Thoracic aorta (tissue), 2 donors: ENCODE measurements around the gene CDKN2AIPNL. TPM values are rescaled to one million over a fixed set of nuclear protein-coding genes. Genes with fewer than 3 reads are reported as not detected.
"Not testable (repeated sequence)": the region's sequence is repeated elsewhere in the genome, so short reads cannot be mapped to it uniquely, and the experiment has no call there.

ENCODE experiments used
- ATAC-seq: fragments of 150-250 bp; one replicate; pipeline ENCODE4 v1.8.0; 2017; ENCODE audit warnings: low read depth; ENCODE audit not compliant: insufficient number of reproducible peaks, low FRiP score
- DNase-seq: peaks from one replicate; pipeline ENCODE4 v3.0.0-alpha.2; 2020; ENCODE audit warnings: low spot score
- H3K27ac ChIP-seq, 2 donors: fragments of 200-600 bp; sonication (generic); 1 replicate in 1 of 2; 2 replicates in 1 of 2; pipeline ENCODE4 v1.5.1; 2016; ENCODE audit warnings: mild to moderate bottlenecking in 2 of 2, moderate library complexity in 2 of 2
- H3K27me3 ChIP-seq: fragments of 200-600 bp; sonication (generic); replicated peaks from 2 replicates; pipeline ENCODE4 v1.6.0; 2016; ENCODE audit warnings: mild to moderate bottlenecking; ENCODE audit not compliant: insufficient read depth
- H3K36me3 ChIP-seq: fragments of 200-600 bp; sonication (generic); one replicate; pipeline ENCODE4 v1.5.1; 2016
- H3K4me1 ChIP-seq, 2 donors: fragments of 200-600 bp; sonication (generic); 1 replicate in 1 of 2; 2 replicates in 1 of 2; pipeline versions ENCODE4 v1.5.1 to v1.6.0; 2016; ENCODE audit warnings: low read depth in 2 of 2, mild to moderate bottlenecking in 1 of 2; ENCODE audit not compliant: control insufficient read depth in 1 of 2
- H3K4me3 ChIP-seq: fragments of 200-600 bp; sonication (generic); 2 replicates; pipeline ENCODE4 v1.5.1; 2016; ENCODE audit warnings: mild to moderate bottlenecking
- H3K9me3 ChIP-seq: fragments of 200-600 bp; sonication (generic); 2 replicates; pipeline ENCODE4 v1.5.1; 2016
- total RNA-seq, 2 donors: library from RNA; depleted of rRNA; stranded (reverse); fragments of >200 nt; gene quantifications; one replicate each; pipeline versions ENCODE4 v1.1.0 to v1.2.3, GENCODE V29; 2016
- TF ChIP-seq, protein P1 (sequence below): fragments of 200-600 bp; sonication (generic); IDR thresholded peaks from one replicate; pipeline ENCODE4 v1.5.1; 2019; ENCODE audit warnings: antibody characterized with exemption

CDKN2AIPNL gene
- total RNA-seq, 2 donors from 2014 or later: 5.1 to 15.8 TPM

DNA sequence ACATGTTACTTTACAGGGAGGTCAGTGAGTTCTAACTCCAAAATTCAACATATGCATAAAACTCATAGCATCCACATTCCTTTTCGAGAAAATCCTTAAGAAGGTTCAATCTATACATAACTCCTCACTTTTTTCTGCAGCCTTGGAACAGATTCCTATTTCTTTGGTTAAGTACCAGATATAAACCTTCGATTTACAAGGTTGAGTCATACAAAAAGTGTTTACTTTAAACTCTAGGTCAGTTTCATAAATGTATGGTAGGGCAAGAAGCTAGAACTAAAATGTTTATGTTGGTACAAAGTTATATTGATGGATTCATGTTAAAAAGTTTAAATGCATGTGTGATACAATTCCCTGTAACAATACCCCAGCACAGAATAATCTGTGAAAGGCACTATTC is 19.4 kb downstream of the CDKN2AIPNL start:
- Histone ChIP-seq H3K4me3 (no peak overlapping the region), H3K9me3 (no peaks in the 10 kb centered on the region), H3K4me1 (no peaks in the 10 kb centered on the region), H3K27me3 (no peaks in the 10 kb centered on the region), H3K36me3 (peaks cover 51% of the 10 kb centered on the region), H3K27ac (no peak overlapping the region)
- DNase-seq: no peak
- TF ChIP-seq, protein P1, sequence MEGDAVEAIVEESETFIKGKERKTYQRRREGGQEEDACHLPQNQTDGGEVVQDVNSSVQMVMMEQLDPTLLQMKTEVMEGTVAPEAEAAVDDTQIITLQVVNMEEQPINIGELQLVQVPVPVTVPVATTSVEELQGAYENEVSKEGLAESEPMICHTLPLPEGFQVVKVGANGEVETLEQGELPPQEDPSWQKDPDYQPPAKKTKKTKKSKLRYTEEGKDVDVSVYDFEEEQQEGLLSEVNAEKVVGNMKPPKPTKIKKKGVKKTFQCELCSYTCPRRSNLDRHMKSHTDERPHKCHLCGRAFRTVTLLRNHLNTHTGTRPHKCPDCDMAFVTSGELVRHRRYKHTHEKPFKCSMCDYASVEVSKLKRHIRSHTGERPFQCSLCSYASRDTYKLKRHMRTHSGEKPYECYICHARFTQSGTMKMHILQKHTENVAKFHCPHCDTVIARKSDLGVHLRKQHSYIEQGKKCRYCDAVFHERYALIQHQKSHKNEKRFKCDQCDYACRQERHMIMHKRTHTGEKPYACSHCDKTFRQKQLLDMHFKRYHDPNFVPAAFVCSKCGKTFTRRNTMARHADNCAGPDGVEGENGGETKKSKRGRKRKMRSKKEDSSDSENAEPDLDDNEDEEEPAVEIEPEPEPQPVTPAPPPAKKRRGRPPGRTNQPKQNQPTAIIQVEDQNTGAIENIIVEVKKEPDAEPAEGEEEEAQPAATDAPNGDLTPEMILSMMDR: no peak
- ATAC-seq: no peak

DNA sequence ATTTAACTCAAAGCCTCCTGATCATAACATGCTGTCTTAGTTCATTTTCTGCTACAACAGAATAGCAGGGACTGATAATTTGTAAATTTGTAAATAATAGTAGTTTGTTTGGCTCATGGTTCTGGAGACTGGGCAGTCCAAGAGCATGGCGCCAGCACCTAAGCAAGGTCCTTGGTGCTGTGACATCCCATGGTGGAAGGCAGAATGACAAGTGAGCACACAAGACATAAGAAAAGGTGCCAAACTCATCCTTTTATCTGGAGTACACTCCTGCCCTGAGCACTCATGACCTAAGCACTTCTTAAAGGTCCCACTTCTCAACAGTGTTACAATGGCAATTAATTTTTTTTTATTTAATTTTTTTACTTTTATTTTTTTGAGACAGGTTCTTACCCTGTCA is 24.2 kb downstream of the CDKN2AIPNL start:
- Histone ChIP-seq H3K36me3 (peaks cover 48% of the 10 kb centered on the region), H3K4me3 (no peak overlapping the region), H3K4me1 (no peaks in the 10 kb centered on the region), H3K27me3 (no peaks in the 10 kb centered on the region), H3K27ac (no peak overlapping the region), H3K9me3 (no peaks in the 10 kb centered on the region)
- DNase-seq (no peak), ATAC-seq (no peak)
- TF ChIP-seq, protein P1: no peak

DNA sequence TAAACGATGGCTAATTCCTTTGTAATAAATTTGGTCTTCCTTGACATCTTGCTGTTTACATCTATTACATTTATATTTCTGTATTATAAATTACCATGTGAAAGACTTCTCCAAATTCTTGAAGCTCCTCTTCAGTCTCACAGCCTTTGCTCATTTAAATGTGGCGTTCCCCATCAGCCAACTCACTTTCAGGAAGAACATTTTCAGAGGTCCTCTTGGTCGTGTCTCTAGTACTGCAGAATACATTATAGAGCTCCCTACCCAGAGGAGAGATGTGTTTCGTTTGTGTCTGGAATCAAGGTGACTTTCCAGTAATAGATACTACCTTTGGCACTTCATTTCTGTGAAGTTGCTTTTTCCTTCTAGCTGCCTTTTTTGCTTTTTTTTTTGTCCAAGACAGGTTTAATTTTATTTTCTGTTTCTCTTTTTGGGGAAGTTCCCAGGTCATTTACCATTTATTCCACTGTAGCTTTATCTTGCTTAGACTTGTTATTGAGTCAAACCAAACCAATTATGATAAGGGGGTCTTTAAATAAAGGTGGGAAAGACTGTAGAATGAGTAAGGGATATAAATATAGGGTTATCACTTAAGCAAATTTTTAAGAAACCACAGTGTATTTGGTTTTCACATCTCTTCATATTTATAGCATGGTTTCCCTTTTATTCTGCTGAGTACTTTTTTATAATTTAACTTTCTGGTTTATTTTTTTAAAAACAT is 27.5 kb downstream of the CDKN2AIPNL start:
- TF ChIP-seq, protein P1: no peak
- ATAC-seq (no peak), DNase-seq (no peak)
- Histone ChIP-seq H3K9me3 (no peaks in the 10 kb centered on the region), H3K36me3 (peaks cover 46% of the 10 kb centered on the region), H3K27me3 (no peaks in the 10 kb centered on the region), H3K27ac (no peak overlapping the region), H3K4me1 (no peaks in the 10 kb centered on the region), H3K4me3 (no peak overlapping the region)

DNA sequence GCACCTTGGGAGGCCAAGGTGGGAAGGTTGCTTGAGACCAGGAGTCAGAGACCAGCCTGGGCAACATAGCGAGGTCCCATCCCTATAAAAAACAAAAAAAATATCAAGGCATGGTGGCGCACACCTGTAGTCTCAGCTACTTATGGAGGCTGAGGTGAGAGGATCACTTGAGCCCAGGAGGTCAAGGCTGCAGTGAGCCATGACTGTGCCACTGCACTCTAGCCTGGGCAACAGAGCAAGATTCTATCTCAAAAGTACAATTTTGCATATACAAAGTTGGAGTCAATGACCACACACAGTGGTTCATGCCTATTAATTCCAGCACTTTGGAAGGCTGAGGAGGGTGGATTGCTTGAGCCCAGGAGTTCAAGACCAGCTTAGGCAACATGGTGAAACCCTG is 29.5 kb downstream of the CDKN2AIPNL start:
- not testable (repeated sequence) for H3K9me3 ChIP-seq, H3K4me1 ChIP-seq, ATAC-seq, H3K27ac ChIP-seq, H3K4me3 ChIP-seq, DNase-seq, H3K27me3 ChIP-seq
- H3K36me3 ChIP-seq: peaks cover 37% of the 10 kb centered on the region

DNA sequence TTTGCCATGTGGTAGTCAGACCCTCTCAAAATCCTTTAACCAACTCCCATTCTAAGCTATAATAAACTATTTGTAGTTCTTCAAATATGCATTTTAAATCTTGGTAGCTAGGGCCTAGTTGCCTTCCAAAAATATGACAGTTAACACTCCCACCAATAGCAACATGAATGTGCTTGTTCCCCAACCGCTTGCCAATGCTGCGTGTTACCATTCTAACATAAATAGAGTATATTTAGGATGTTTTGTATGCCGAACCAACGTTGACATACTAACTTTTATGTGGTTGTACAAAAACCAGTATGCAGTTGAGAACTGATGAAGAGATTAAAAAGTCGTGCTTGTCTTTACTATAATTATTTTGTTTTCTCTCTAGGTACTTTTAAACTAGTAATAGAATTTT is 31.3 kb downstream of the CDKN2AIPNL start:
- ATAC-seq: no peak
- no peak for DNase-seq
- H3K4me3 ChIP-seq: no peak overlapping the region
- no peak overlapping the region for H3K27ac ChIP-seq
- H3K4me1 ChIP-seq: peaks cover 0 to 7% of the 10 kb centered on the region in 2 donors
- no peaks in the 10 kb centered on the region for H3K9me3 ChIP-seq
- H3K36me3 ChIP-seq: peaks cover 33% of the 10 kb centered on the region
- H3K27me3 ChIP-seq: no peaks in the 10 kb centered on the region
- TF ChIP-seq, protein P1: no peak

DNA sequence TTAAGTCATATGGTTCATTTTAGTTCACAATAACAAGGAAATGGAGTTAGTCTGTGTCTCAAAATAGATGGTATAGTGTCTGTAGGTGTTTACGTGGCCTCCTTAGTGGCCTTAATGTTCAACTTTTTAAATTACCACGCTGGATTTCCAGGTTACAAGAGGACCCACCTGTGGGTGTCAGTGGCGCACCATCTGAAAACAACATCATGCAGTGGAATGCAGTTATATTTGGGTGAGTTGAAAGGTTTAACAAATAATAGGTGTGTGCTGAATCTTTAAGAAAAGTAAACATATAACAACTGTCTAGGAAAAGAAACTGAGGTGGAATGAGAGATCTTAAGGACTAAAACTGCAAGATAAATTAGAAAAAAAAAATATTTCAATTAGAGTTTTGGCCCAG is 37.4 kb downstream of the CDKN2AIPNL start:
- Histone ChIP-seq H3K27me3 (no peaks in the 10 kb centered on the region), H3K4me1 (peaks cover 17 to 33% of the 10 kb centered on the region in 2 donors), H3K27ac (no peak overlapping the region), H3K9me3 (no peaks in the 10 kb centered on the region), H3K4me3 (no peak overlapping the region), H3K36me3 (peaks cover 5% of the 10 kb centered on the region)
- DNase-seq (no peak), ATAC-seq (no peak)
- TF ChIP-seq, protein P1: no peak

DNA sequence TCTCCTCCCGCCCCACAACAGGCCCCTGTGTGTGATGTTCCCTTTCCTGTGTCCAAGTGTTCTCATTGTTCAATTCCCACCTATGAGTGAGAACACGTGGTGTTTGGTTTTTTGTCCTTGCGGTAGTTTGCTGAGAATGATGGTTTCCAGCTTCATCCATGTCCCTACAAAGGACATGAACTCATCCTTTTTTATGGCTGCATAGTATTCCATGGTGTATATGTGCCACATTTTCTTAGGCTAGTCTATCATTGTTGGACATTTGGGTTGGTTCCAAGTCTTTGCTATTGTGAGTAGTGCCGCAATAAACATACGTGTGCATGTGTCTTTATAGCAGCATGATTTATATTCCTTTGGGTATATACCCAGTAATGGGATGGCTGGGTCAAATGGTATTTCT is 38.0 kb downstream of the CDKN2AIPNL start:
- not testable (repeated sequence) for ATAC-seq, H3K9me3 ChIP-seq, H3K27ac ChIP-seq, H3K36me3 ChIP-seq, H3K27me3 ChIP-seq, DNase-seq
- Histone ChIP-seq H3K4me1 (peaks cover 17 to 33% of the 10 kb centered on the region in 2 donors), H3K4me3 (peak overlapping the region; percentile 96)
